ENCODE measurements around the gene TAF11L7. TPM values are rescaled to one million over a fixed set of nuclear protein-coding genes. Genes with fewer than 3 reads are reported as not detected.
"Not testable (repeated sequence)": the region's sequence is repeated elsewhere in the genome, so short reads cannot be mapped to it uniquely, and the experiment has no call there.

TAF11L7 gene
- total RNA-seq (2021; ENCODE audit: unreplicated experiment) (not detected), Bru-seq, nascent RNA (not detected), BruChase-seq, experiment 1, labeled RNA remaining after a 2-hour chase (not detected), BruChase-seq, experiment 2, labeled RNA remaining after a 6-hour chase (not detected)
- polyA plus RNA-seq (2012; ENCODE audit: insufficient read length) = not detected
- long read RNA-seq = 0 reads

- DNase-seq (ENCODE audit: low read depth, low spot score); H3K4me1 ChIP-seq (ENCODE audit: control insufficient read depth, insufficient read depth, low read length); CTCF ChIA-PET; H3K27me3 ChIP-seq (ENCODE audit: control insufficient read depth, insufficient read depth, low read length); in situ Hi-C loops (cut with HindIII; ENCODE audit: low pct_unique_long_range_greater_than_20kb, low sequenced_read_pairs); H3K36me3 ChIP-seq (ENCODE audit: control insufficient read depth, insufficient read depth, low read length); H3K27ac ChIP-seq (ENCODE audit: low read length); H3K9me3 ChIP-seq (ENCODE audit: control insufficient read depth, insufficient read depth, low read depth, low read length); H3K4me3 ChIP-seq (ENCODE audit: low read depth in 2 of 2, low read length in 2 of 2); ATAC-seq; POLR2A ChIA-PET; intact Hi-C loops (cut with micrococcal nuclease; ENCODE audit: unreplicated experiment); BruUV-seq (replicated peaks): not testable (repeated sequence)
Measured at GRCh38 chr5:17585658-17586057, at the start of gene TAF11L7. TSS of gene TAF11L7 (minus strand) at chr5:17585758.

GRCh38 chr5:17634160-17634559 is 48.6 kb upstream of the TAF11L7 start, which contains the start of gene TAF11L14:
TSS of gene TAF11L14 (plus strand) at chr5:17634460.
- ChIA-PET CTCF (no interaction called here), POLR2A (no interaction called here)
- Histone ChIP-seq H3K4me1 (ENCODE audit: control insufficient read depth, insufficient read depth, low read length) (no peaks in the 10 kb centered on the region), H3K36me3 (ENCODE audit: control insufficient read depth, insufficient read depth, low read length) (no peaks in the 10 kb centered on the region), H3K4me3 (ENCODE audit: low read depth in 2 of 2, low read length in 2 of 2) (no peak within 1 kb of the TSS), H3K27me3 (ENCODE audit: control insufficient read depth, insufficient read depth, low read length) (no peaks in the 10 kb centered on the region), H3K27ac (ENCODE audit: low read length) (no peak within 1 kb of the TSS), H3K9me3 (ENCODE audit: control insufficient read depth, insufficient read depth, low read depth, low read length) (no peaks in the 10 kb centered on the region)
- DNase-seq (ENCODE audit: low read depth, low spot score) = no peak
- ATAC-seq = no peak
- in situ Hi-C loops (cut with HindIII; ENCODE audit: low pct_unique_long_range_greater_than_20kb, low sequenced_read_pairs) = no loop called here
- BruUV-seq (replicated peaks) = no TSS peak
- intact Hi-C loops (cut with micrococcal nuclease; ENCODE audit: unreplicated experiment) = no loop called here
- TF ChIP-seq REST (IDR thresholded peaks at IDR 0.05; ENCODE audit: insufficient read depth in 1 of 2, low read depth in 2 of 2, low read length in 1 of 2) = no peak
- no peak for TF ChIP-seq POLR2AphosphoS5 (IDR thresholded peaks at IDR 0.05; ENCODE audit: low read depth, low read length)
- TF ChIP-seq SIN3A (IDR thresholded peaks at IDR 0.05; ENCODE audit: borderline replicate concordance, insufficient read depth, low read depth, low read length) = no peak
- TF ChIP-seq TCF7L2 (IDR thresholded peaks at IDR 0.05; ENCODE audit: low read depth, low read length) = no peak

- CTCF ChIA-PET; H3K36me3 ChIP-seq (ENCODE audit: control insufficient read depth, insufficient read depth, low read length); H3K4me1 ChIP-seq (ENCODE audit: control insufficient read depth, insufficient read depth, low read length); H3K27me3 ChIP-seq (ENCODE audit: control insufficient read depth, insufficient read depth, low read length); H3K27ac ChIP-seq (ENCODE audit: low read length); ATAC-seq; H3K4me3 ChIP-seq (ENCODE audit: low read depth in 2 of 2, low read length in 2 of 2); DNase-seq (ENCODE audit: low read depth, low spot score); BruUV-seq (replicated peaks); POLR2A ChIA-PET; H3K9me3 ChIP-seq (ENCODE audit: control insufficient read depth, insufficient read depth, low read depth, low read length); intact Hi-C loops (cut with micrococcal nuclease; ENCODE audit: unreplicated experiment); in situ Hi-C loops (cut with HindIII; ENCODE audit: low pct_unique_long_range_greater_than_20kb, low sequenced_read_pairs): not testable (repeated sequence)
Measured at GRCh38 chr5:17631788-17632187, 46.2 kb upstream of the TAF11L7 start, which contains the start of gene TAF11L13. TSS of gene TAF11L13 (plus strand) at chr5:17632088.

GRCh38 chr5:17625686-17626085 is 40.1 kb upstream of the TAF11L7 start:
- no peak for ATAC-seq
- no peak for DNase-seq (ENCODE audit: low read depth, low spot score)
- in situ Hi-C loops (cut with HindIII; ENCODE audit: low pct_unique_long_range_greater_than_20kb, low sequenced_read_pairs) = no loop called here
- H3K9me3 ChIP-seq (ENCODE audit: control insufficient read depth, insufficient read depth, low read depth, low read length) = no peaks in the 10 kb centered on the region
- no peak overlapping the region for H3K27ac ChIP-seq (ENCODE audit: low read length)
- H3K27me3 ChIP-seq (ENCODE audit: control insufficient read depth, insufficient read depth, low read length) = no peaks in the 10 kb centered on the region
- H3K36me3 ChIP-seq (ENCODE audit: control insufficient read depth, insufficient read depth, low read length) = no peaks in the 10 kb centered on the region
- intact Hi-C loops (cut with micrococcal nuclease; ENCODE audit: unreplicated experiment) = no loop called here
- no TSS peak for BruUV-seq (replicated peaks)
- H3K4me1 ChIP-seq (ENCODE audit: control insufficient read depth, insufficient read depth, low read length) = no peaks in the 10 kb centered on the region
- CTCF ChIA-PET = no interaction called here
- POLR2A ChIA-PET = no interaction called here
- TF ChIP-seq CTCF (IDR thresholded peaks at IDR 0.05) = no peak
- TF ChIP-seq REST (IDR thresholded peaks at IDR 0.05; ENCODE audit: insufficient read depth in 1 of 2, low read depth in 2 of 2, low read length in 1 of 2) = no peak
- TF ChIP-seq SIN3A (IDR thresholded peaks at IDR 0.05; ENCODE audit: borderline replicate concordance, insufficient read depth, low read depth, low read length) = no peak
- TF ChIP-seq TCF7L2 (IDR thresholded peaks at IDR 0.05; ENCODE audit: low read depth, low read length) = no peak
- TF ChIP-seq POLR2AphosphoS5 (IDR thresholded peaks at IDR 0.05; ENCODE audit: low read depth, low read length) = no peak
- H3K4me3 ChIP-seq (ENCODE audit: low read depth in 2 of 2, low read length in 2 of 2) = no peak overlapping the region

Measured in Panc1 (cell line).